Body of pancreas (tissue), 4 donors: ENCODE results near the gene FIBP. TPM values are rescaled to one million over a fixed set of nuclear protein-coding genes. Genes with fewer than 3 reads are reported as not detected.

Experiments
- ATAC-seq: fragments of 150-250 bp; one replicate; pipeline ENCODE4 v1.9.1; 2016
- DNase-seq, 4 donors: peaks; one replicate each; pipeline ENCODE4 v3.0.0-alpha.2; 2019
- H3K27ac ChIP-seq, 4 donors: fragments of 200-600 bp; sonication (generic); 1 replicate in 3 of 4; 2 replicates in 1 of 4; pipeline versions ENCODE4 v1.5.1 to v1.6.1; 2016 to 2019; ENCODE audit warnings: mild to moderate bottlenecking in 1 of 4, mixed read lengths in 1 of 4, moderate library complexity in 1 of 4
- H3K27me3 ChIP-seq, 2 donors: fragments of 200-600 bp; sonication (generic); one replicate each; pipeline ENCODE4 v1.6.0; 2016; ENCODE audit warnings: mild to moderate bottlenecking in 1 of 2
- H3K36me3 ChIP-seq, 2 donors: fragments of 200-600 bp; sonication (generic); replicated peaks in 1 of 2; 2 replicates each; pipeline ENCODE4 v1.5.1; 2016; ENCODE audit warnings: low read depth in 2 of 2; ENCODE audit not compliant: insufficient read depth in 1 of 2
- H3K4me1 ChIP-seq: fragments of 200-600 bp; sonication (generic); one replicate; pipeline ENCODE4 v1.6.0; 2016
- H3K4me3 ChIP-seq, 2 donors: fragments of 200-600 bp; sonication (generic); 1 replicate in 1 of 2; 2 replicates in 1 of 2; pipeline ENCODE4 v1.5.1; 2016 to 2019
- H3K9me3 ChIP-seq, 3 donors: fragments of 200-600 bp; sonication (generic); 1 replicate in 2 of 3; 2 replicates in 1 of 3; pipeline ENCODE4 v1.5.1; 2016
- CTCF ChIP-seq, 7 experiments: fragments of 450-650 bp in 4 of 7; fragments of 200-600 bp in 3 of 7; sonication (generic) in 3 of 7; IDR thresholded peaks; one replicate each; pipeline ENCODE4 v1.5.1; 2016 to 2019; ENCODE audit warnings: antibody characterized with exemption in 7 of 7
- POLR2A ChIP-seq, 3 donors: fragments of 450-650 bp; IDR thresholded peaks; one replicate each; pipeline ENCODE4 v1.6.1; 2016; ENCODE audit warnings: antibody characterized with exemption in 3 of 3, mild to moderate bottlenecking in 2 of 3
- WGBS, 2 donors: methylation state at CpG; one replicate each; pipeline ENCODE4 v1.1.5; 2017; 5-methylcytosine and 5-hydroxymethylcytosine counted together
- intact Hi-C: fragments of 100-400 bp; cut with DNase I; formaldehyde crosslinking; loops from one replicate; pipeline ENCODE4 v1.15.1; 2023
- total RNA-seq, 2 donors: library from RNA; depleted of rRNA; stranded (reverse); fragments of >200 nt; gene quantifications; one replicate each; pipeline ENCODE4 v1.1.0, GENCODE V29; 2016

FIBP gene
- total RNA-seq = 10 to 100 TPM; 40.2 to 49.5 TPM

GRCh38 chr11:65888163-65888814 is at the start of gene FIBP:
Gene FIBP, minus strand, starts transcription at chr11:65888471. Its CDS starts 53 bp downstream, at chr11:65888418.
- peaks cover 51% of the 10 kb centered on the region for H3K4me1 ChIP-seq
- H3K27ac ChIP-seq = peak within 1 kb of the TSS; percentile 85 to 91 (median 88)
- no peaks in the 10 kb centered on the region for H3K9me3 ChIP-seq
- peak; percentile 86 for ATAC-seq
- no peaks in the 10 kb centered on the region for H3K27me3 ChIP-seq
- TF ChIP-seq CTCF (IDR thresholded peaks at IDR 0.05) (peak; percentile 80 to 96 (median 95)), POLR2A (IDR thresholded peaks at IDR 0.05) (peak; percentile 79 to 92 (median 91))
- peak within 1 kb of the TSS; percentile 51 to 58 for H3K4me3 ChIP-seq
- intact Hi-C loops = no loop called here
- peaks cover 0 to 7% of the 10 kb centered on the region in 2 donors for H3K36me3 ChIP-seq
- WGBS, 2 donors = 0% methylated on average over 28 to 52 of the region's 57 CpGs
- peak; percentile 97 to 98 (median 98) for DNase-seq

- ATAC-seq (no peak), DNase-seq (no peak)
- H3K27me3 ChIP-seq = no peaks in the 10 kb centered on the region
- no peaks in the 10 kb centered on the region for H3K4me1 ChIP-seq
- TF ChIP-seq CTCF (IDR thresholded peaks at IDR 0.05) = no peak
- TF ChIP-seq POLR2A (IDR thresholded peaks at IDR 0.05) = no peak
- intact Hi-C loops = no loop called here
- H3K27ac ChIP-seq = no peak overlapping the region
- 48 to 54% methylated on average over 4 of the region's 4 CpGs for WGBS, 2 donors
- no peaks in the 10 kb centered on the region for H3K36me3 ChIP-seq
- H3K4me3 ChIP-seq = no peak overlapping the region
- H3K9me3 ChIP-seq = no peaks in the 10 kb centered on the region
These were observed 49.5 kb upstream of the FIBP start for GRCh38 chr11:65937766-65938165.

- TF ChIP-seq CTCF (IDR thresholded peaks at IDR 0.05) (no peak), POLR2A (IDR thresholded peaks at IDR 0.05) (no peak)
- ATAC-seq (peak; percentile 35), DNase-seq (no peak)
- 22 to 28% methylated on average over 4 of the region's 4 CpGs for WGBS, 2 donors
- Histone ChIP-seq H3K27me3 (no peaks in the 10 kb centered on the region), H3K27ac (no peak overlapping the region), H3K36me3 (no peaks in the 10 kb centered on the region), H3K9me3 (no peaks in the 10 kb centered on the region), H3K4me3 (no peak overlapping the region), H3K4me1 (no peaks in the 10 kb centered on the region)
- intact Hi-C loops = no loop called here
These were observed 45.7 kb upstream of the FIBP start for GRCh38 chr11:65934014-65934413.

GRCh38 chr11:65932558-65932919 is 44.3 kb upstream of the FIBP start:
- Histone ChIP-seq H3K27ac (no peak overlapping the region), H3K9me3 (no peaks in the 10 kb centered on the region), H3K36me3 (no peaks in the 10 kb centered on the region), H3K4me3 (no peak overlapping the region), H3K27me3 (no peaks in the 10 kb centered on the region), H3K4me1 (no peaks in the 10 kb centered on the region)
- TF ChIP-seq POLR2A (IDR thresholded peaks at IDR 0.05) = no peak
- no peak for TF ChIP-seq CTCF (IDR thresholded peaks at IDR 0.05)
- intact Hi-C loops = no loop called here
- no peak for DNase-seq
- ATAC-seq = no peak
- 39 to 45% methylated on average over 9 of the region's 9 CpGs for WGBS, 2 donors
